OCI-LY7 (cell line): ENCODE results near the gene ADAMTSL3. TPM values are rescaled to one million over a fixed set of nuclear protein-coding genes. Genes with fewer than 3 reads are reported as not detected.

ENCODE experiments used
- BruUV-seq: library from RNA; stranded (reverse); fragments of 400-500 nt; replicated peaks from 2 replicates; lab custom pipeline; 2021; lab: Mats Ljungman, UMichigan
- CTCF ChIA-PET: fragments of 300-600 bp; sonication (Branson Sonifier 250); formaldehyde crosslinking; loops from one replicate; lab custom pipeline; 2022; ENCODE audit warnings: antibody characterized with exemption; ENCODE audit not compliant: unreplicated experiment; lab: Charles Lee
- POLR2A ChIA-PET: fragments of 300-600 bp; sonication (Branson Sonifier 250); formaldehyde crosslinking; loops from one replicate; lab custom pipeline; 2022; ENCODE audit warnings: antibody characterized with exemption; lab: Charles Lee
- DNase-seq: peaks from one replicate; pipeline ENCODE4 v3.0.0-alpha.2; 2015; ENCODE audit warnings: low spot score
- H2AFZ ChIP-seq: fragments of 200-600 bp; sonication (generic), shearing (Covaris generic); 2 replicates; pipeline ENCODE4 v1.6.1; 2014; ENCODE audit warnings: mild to moderate bottlenecking, antibody characterized with exemption, low read length, moderate library complexity
- H3K27ac ChIP-seq: fragments of 200-600 bp; sonication (generic); 2 replicates; pipeline ENCODE4 v1.5.1; 2014; ENCODE audit warnings: mixed run types, low read depth, mild to moderate bottlenecking, moderate library complexity, low read length, inconsistent platforms; ENCODE audit not compliant: poor library complexity, severe bottlenecking
- H3K36me3 ChIP-seq: fragments of 200-600 bp; sonication (generic); 2 replicates; pipeline ENCODE4 v1.6.1; 2014; ENCODE audit warnings: mild to moderate bottlenecking, antibody characterized with exemption, low read length, moderate library complexity, mixed read lengths; ENCODE audit not compliant: insufficient read depth
- H3K4me1 ChIP-seq: fragments of 200-600 bp; sonication (generic); 2 replicates; pipeline ENCODE4 v1.5.1; 2014; ENCODE audit warnings: mild to moderate bottlenecking, low read length; ENCODE audit not compliant: insufficient read depth, poor library complexity, severe bottlenecking
- H3K4me2 ChIP-seq: fragments of 200-600 bp; sonication (generic); 2 replicates; pipeline ENCODE4 v1.6.1; 2014; ENCODE audit warnings: mild to moderate bottlenecking, low read length
- H3K4me3 ChIP-seq: fragments of 200-600 bp; sonication (generic); 2 replicates; pipeline ENCODE4 v1.5.1; 2014; ENCODE audit warnings: mild to moderate bottlenecking, low read depth, low read length; ENCODE audit not compliant: poor library complexity, severe bottlenecking
- H3K79me2 ChIP-seq: fragments of 200-600 bp; sonication (generic); 2 replicates; pipeline ENCODE4 v1.6.1; 2016; ENCODE audit warnings: low read depth, mild to moderate bottlenecking, low read length, moderate library complexity, mixed read lengths; ENCODE audit not compliant: insufficient read depth
- H3K9me2 ChIP-seq: fragments of 200-600 bp; sonication (generic); 2 replicates; pipeline ENCODE4 v1.6.1; 2016; ENCODE audit warnings: mild to moderate bottlenecking, low read length, mixed read lengths; ENCODE audit not compliant: insufficient read depth
- H3K9me3 ChIP-seq: fragments of 200-600 bp; sonication (generic); 2 replicates; pipeline ENCODE4 v1.6.1; 2014; ENCODE audit warnings: mild to moderate bottlenecking, mixed run types, low read length, mixed read lengths
- H4K20me1 ChIP-seq: fragments of 200-600 bp; sonication (generic); 2 replicates; pipeline ENCODE4 v1.6.1; 2014; ENCODE audit warnings: mild to moderate bottlenecking, antibody characterized with exemption, low read length, moderate library complexity, mixed read lengths; ENCODE audit not compliant: insufficient read depth
- CTCF ChIP-seq: fragments of 200-600 bp; sonication (generic); conservative IDR thresholded peaks from 2 replicates; pipeline ENCODE4 v1.5.1; 2014; ENCODE audit warnings: mild to moderate bottlenecking, antibody characterized with exemption, low read length, moderate library complexity, mixed read lengths
- EZH2phosphoT487 ChIP-seq: fragments of 200-600 bp; sonication (generic); IDR thresholded peaks from 2 replicates; pipeline ENCODE4 v1.6.1; 2018; ENCODE audit warnings: low read depth, borderline replicate concordance, mild to moderate bottlenecking, mixed run types, antibody characterized with exemption, low read length, moderate library complexity, mixed read lengths
- intact Hi-C: fragments of 100-400 bp; cut with micrococcal nuclease; formaldehyde crosslinking; loops from one replicate; pipeline ENCODE4 v1.10.0; 2022; ENCODE audit not compliant: unreplicated experiment
- total RNA-seq, 2 experiments: library from RNA; depleted of rRNA in 1 of 2; stranded (reverse); fragments of >200 nt in 1 of 2; shearing (Covaris generic) in 1 of 2; gene quantifications; 2 replicates each; pipeline ENCODE4 v1.2.3, GENCODE V29; 2014 to 2022

Gene ADAMTSL3
- total RNA-seq, 2 experiments from 2014 or later, result not detected

- CTCF ChIA-PET, result no interaction called here
- no peaks in the 10 kb centered on the region for H3K4me1 ChIP-seq
- no peaks in the 10 kb centered on the region for H3K9me3 ChIP-seq
- H3K79me2 ChIP-seq, result no peaks in the 10 kb centered on the region
- H3K9me2 ChIP-seq, result no peaks in the 10 kb centered on the region
- TF ChIP-seq CTCF, result no peak
- TF ChIP-seq EZH2phosphoT487, result no peak
- H4K20me1 ChIP-seq, result no peaks in the 10 kb centered on the region
- no peak overlapping the region for H3K4me3 ChIP-seq
- no TSS peak for BruUV-seq
- no peak overlapping the region for H3K27ac ChIP-seq
- no peak overlapping the region for H3K4me2 ChIP-seq
- DNase-seq, result no peak
- intact Hi-C loops, result no loop called here
- H2AFZ ChIP-seq, result no peak overlapping the region
- POLR2A ChIA-PET, result no interaction called here
- no peaks in the 10 kb centered on the region for H3K36me3 ChIP-seq
Observed at GRCh38 chr15:84033793-84034553, 380.1 kb downstream of the ADAMTSL3 start.

GRCh38 chr15:84034578-84035398, 380.9 kb downstream of the ADAMTSL3 start:
- CTCF ChIA-PET, result no interaction called here

More at GRCh38 chr15:84034578-84035398, 380.9 kb downstream of the ADAMTSL3 start:
- Histone ChIP-seq H3K9me3 (no peaks in the 10 kb centered on the region), H3K4me2 (no peak overlapping the region), H3K9me2 (no peaks in the 10 kb centered on the region), H3K4me3 (no peak overlapping the region), H3K36me3 (no peaks in the 10 kb centered on the region), H3K4me1 (no peaks in the 10 kb centered on the region), H4K20me1 (no peaks in the 10 kb centered on the region), H3K79me2 (no peaks in the 10 kb centered on the region), H2AFZ (no peak overlapping the region), H3K27ac (no peak overlapping the region)
- intact Hi-C loops, result no loop called here
- no TSS peak for BruUV-seq
- TF ChIP-seq EZH2phosphoT487 (no peak), CTCF (peak; percentile 65)
- POLR2A ChIA-PET, result no interaction called here
- peak; percentile 27 for DNase-seq
